ENCODE measurements around the gene TCF7L2.

Gene TCF7L2

GRCh38 chr10:113182154-113182553, 232.1 kb downstream of the TCF7L2 start:
- TF ChIP-seq GATA3 (IDR thresholded peaks at IDR 0.05; ENCODE audit: low read depth, low read length) (no peak), GATA2 (IDR thresholded peaks at IDR 0.05; ENCODE audit: low read depth, low read length) (no peak)

- TF ChIP-seq GATA2 (IDR thresholded peaks at IDR 0.05; ENCODE audit: low read depth, low read length), result no peak
- TF ChIP-seq GATA3 (IDR thresholded peaks at IDR 0.05; ENCODE audit: low read depth, low read length), result no peak
These were observed 233.5 kb downstream of the TCF7L2 start for GRCh38 chr10:113183573-113183972.

- 0 out of 2 replicates have a peak, but pooled peaks have one; percentile 38 for TF ChIP-seq GATA2 (IDR thresholded peaks at IDR 0.05; ENCODE audit: low read depth, low read length)
- TF ChIP-seq GATA3 (IDR thresholded peaks at IDR 0.05; ENCODE audit: low read depth, low read length), result no peak
These were observed 237.2 kb downstream of the TCF7L2 start for GRCh38 chr10:113187063-113187777.

- TF ChIP-seq GATA2 (IDR thresholded peaks at IDR 0.05; ENCODE audit: low read depth, low read length) (no peak), GATA3 (IDR thresholded peaks at IDR 0.05; ENCODE audit: low read depth, low read length) (no peak)
These were observed 249.4 kb downstream of the TCF7L2 start for GRCh38 chr10:113199459-113199858.

GRCh38 chr10:113202011-113202410, 252.0 kb downstream of the TCF7L2 start:
- TF ChIP-seq GATA3 (IDR thresholded peaks at IDR 0.05; ENCODE audit: low read depth, low read length), result no peak
- no peak for TF ChIP-seq GATA2 (IDR thresholded peaks at IDR 0.05; ENCODE audit: low read depth, low read length)

- TF ChIP-seq GATA2 (IDR thresholded peaks at IDR 0.05; ENCODE audit: low read depth, low read length), result no peak
- no peak for TF ChIP-seq GATA3 (IDR thresholded peaks at IDR 0.05; ENCODE audit: low read depth, low read length)
These were observed 257.9 kb downstream of the TCF7L2 start for GRCh38 chr10:113207924-113208323.

GRCh38 chr10:113213035-113213434, 263.0 kb downstream of the TCF7L2 start:
- no peak for TF ChIP-seq GATA3 (IDR thresholded peaks at IDR 0.05; ENCODE audit: low read depth, low read length)
- TF ChIP-seq GATA2 (IDR thresholded peaks at IDR 0.05; ENCODE audit: low read depth, low read length), result no peak

- no peak for TF ChIP-seq GATA3 (IDR thresholded peaks at IDR 0.05; ENCODE audit: low read depth, low read length)
- TF ChIP-seq GATA2 (IDR thresholded peaks at IDR 0.05; ENCODE audit: low read depth, low read length), result no peak
These were observed 264.3 kb downstream of the TCF7L2 start for GRCh38 chr10:113214331-113214730.

GRCh38 chr10:113216102-113216501, 266.1 kb downstream of the TCF7L2 start:
- no peak for TF ChIP-seq GATA3 (IDR thresholded peaks at IDR 0.05; ENCODE audit: low read depth, low read length)
- no peak for TF ChIP-seq GATA2 (IDR thresholded peaks at IDR 0.05; ENCODE audit: low read depth, low read length)

All from SH-SY5Y (cell line).